Femur (tissue), 1 donor: Measurements from ENCODE around the gene CYTH1.
A peak's percentile ranks its signal among the peaks of the same experiment; 100 is the strongest.
"Not testable (repeated sequence)": the region's sequence is repeated elsewhere in the genome, so short reads cannot be mapped to it uniquely, and the experiment has no call there.

Experiments
- DNase-seq: peaks from one replicate; pipeline ENCODE4 v3.0.0-alpha.2; 2017

The CYTH1 gene

DNA sequence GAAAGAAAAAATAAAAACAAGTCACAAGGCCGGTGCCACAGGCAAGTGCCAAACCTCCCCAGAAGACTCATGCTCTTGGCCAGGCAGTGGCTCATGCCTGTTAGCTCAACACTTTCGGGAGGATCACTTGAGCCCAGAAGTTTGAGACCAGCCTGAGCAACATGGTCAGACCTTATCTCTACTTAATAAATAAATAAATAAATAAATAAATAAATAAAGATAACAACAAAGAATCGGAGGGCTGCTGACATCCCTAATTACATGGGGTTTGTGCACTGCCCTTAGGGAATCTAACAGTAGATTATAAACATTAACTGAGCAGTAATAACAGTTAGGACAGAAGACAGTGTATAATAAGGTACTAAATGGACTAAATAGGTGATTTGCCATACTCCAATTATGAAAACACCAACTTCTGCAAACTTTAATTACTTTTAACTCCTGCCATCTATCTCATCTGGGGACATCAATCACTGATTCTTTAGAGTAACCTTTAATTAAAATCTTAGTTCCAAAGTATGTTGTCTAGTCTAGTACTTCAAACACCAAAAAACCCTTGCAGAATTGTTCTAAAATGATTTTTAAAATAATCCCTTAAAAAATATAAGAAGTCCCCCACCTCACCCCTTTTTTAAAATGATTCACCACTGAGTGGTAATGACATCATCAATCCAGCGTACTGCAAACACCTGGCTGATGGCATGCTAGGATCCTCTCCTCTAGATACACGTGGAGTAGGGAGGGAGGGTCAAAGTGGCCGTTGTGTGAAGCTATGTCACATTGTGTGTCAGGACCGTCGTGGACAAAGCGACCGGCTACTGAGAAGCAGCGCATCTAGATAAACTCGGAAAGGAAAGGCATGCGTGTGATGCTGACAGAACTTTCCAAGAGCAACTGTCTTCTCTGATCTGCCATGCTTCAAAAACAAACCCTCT, 28.5 kb downstream of the CYTH1 start:
- no peak for DNase-seq

DNA sequence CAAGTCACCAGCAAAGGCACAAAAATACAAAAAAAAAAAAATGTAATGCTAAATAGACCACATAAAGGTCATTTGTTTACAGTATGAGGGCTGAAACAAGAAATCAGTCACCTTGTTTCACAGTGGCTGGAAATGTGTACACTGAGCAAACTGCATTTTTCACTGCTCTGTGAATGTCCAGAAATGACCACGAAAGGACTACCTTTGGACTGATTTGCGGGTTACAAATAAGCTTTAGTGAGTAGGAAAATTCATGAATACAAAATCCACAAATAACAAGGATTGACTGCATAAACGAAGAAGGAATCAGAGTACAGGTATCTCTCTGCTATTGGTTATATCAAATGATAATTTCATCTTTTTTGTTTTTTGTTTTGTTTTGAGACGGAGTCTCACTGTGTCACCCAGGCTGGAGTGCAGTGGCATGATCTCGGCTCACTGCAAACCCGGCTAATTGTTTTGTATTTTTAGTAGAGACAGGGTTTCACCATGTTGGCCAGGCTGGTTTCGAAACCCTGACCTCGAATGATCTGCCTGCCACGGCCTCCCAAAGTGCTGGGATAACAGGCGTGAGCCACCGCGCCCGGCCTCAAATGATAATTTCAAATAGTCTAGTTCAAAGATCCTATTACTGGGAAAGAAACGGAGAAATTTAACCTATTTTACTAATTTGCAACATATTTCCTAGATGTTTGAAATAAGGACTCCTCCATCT, 30.5 kb downstream of the CYTH1 start:
- no peak for DNase-seq

DNA sequence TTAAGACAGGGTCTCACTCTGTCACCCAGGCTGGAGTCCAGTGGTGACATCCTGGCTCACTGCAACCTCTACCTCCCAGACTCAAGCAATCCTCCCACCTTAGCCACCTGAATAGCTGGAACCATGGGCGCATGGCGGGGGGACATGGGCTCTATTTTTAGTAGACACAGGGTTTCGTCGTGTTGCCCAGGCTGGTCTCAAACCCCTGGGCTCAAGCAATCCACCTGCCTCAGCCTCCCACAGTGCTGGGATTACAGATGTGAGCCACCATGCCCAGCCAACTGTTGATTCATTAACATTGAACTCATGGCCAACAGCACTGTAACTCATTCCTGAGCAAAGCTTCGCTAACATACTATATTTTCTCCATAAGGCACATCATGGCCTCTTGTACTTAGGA, 31.1 kb downstream of the CYTH1 start:
- DNase-seq = not testable (repeated sequence)

DNA sequence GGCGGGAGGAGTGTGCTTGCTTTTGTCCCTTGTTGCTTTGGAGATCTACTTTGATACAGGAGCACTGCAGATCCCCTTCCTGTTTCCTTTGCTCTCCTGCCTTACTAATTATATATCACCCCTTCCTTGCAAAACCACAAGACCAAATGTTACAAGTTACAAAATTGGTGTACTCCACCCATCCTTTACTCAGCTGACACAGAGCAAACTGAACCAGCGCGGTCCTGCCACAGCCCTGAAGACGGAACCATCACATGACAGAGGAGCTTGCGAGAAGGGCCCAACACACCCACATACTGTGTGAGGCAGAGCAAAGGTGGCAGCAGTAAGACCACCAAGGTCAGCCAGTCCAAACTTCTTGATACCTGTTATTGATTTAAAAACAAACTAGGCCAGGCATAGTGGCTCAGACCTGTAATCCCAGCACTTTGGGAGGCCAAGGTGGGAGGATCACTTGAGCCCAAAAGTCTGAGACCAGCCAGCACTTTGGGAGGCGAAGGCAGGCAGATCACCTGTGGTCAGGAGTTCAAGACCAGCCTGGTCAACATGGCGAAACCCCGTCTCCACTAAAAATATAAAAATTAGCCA, 33.2 kb downstream of the CYTH1 start:
- peak; percentile 67 for DNase-seq

DNA sequence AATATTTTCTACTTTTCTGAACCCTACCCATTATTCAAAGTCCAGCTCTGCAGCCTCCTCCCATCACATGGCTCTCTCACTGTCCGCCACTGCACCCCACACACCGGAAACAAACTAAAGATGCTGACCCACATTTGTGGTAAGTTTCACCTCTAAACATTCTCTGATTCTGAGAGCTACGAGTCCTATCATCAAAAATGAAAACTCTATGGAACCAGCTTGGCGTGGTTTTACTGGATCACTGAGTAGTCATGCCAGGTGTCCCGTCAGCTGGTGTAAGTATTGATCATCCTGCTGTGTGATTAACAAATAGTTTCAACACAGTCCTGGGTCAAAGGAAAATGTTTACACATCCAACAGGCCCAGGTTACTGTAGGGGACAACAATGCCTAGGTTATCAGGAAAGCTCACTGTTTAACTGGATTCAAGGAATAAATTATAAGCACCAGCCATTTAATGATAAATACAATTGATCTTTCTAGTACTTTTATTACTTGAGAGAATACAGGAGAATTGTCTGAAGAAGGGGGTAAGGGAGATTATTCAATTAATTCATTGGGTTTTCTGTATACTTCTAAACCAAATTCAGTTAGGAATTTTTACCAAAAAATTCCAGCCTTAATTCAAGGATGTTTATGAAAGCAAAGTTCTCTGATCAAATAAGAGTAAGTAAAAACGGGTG, 33.9 kb downstream of the CYTH1 start:
- DNase-seq = no peak

DNA sequence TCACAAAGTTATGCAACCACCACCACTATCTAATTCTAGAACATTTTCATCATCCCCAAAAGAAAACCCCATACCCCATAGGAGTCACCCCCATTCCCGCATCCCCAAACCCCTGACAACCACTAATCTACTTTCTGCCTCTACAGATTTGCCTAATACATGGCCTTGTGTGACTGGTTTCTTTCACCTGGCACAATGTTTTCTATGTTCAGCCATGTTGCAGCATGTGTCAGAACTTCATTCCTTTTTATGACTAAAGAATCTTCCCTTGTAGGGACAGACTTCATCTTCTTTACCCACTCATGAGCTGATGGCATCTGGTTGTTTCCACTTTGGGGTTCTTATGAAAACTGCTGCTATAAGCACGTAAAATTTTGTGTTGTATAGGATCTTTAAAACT, 34.6 kb downstream of the CYTH1 start:
- no peak for DNase-seq

DNA sequence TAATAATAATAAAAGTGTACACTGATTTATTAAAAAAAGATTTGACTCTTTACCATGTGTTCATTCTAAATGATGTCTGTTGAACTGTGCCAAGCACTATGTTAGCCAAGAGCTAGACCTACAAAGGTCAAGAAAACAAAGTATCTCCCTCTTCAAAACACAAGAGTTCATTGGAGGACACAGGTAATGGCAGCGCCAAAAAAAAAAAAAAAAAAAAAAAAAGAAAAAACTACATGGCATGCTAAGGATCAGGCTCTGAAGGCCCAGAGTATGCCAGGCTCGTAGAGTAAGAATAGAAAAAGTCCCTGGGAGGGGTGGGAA, 35.2 kb downstream of the CYTH1 start:
- DNase-seq = no peak

DNA sequence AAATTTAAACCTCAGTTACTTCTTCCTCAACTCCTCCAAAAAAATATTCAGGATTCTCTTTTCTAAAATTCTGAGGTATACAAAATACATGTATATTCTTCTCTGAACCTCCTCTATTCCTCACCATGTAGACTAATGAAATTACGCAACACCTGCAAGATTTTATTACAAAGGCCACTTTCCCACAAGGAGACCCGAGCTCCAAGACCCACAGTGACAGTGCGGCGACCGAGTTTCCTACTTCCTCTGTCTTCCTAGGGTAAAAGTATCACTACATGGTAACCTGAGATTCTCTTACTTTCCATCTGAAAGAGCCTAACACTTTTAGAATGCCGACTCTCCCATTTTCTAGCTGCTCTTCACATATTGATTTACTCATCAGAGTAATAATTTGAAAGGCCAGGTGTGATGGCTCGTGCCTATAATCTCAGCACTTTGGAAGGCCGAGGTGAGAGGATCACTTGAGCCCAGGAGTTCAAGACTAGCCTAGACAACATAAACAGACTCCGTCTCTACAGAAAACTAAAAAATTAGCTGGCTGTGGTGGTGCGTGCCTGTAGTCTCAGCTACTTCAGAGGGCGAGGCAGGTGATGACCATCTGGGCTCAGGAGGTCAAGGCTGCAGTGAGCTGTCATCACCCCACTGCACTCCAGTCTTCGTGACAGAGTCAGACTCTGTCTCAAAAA, 35.7 kb downstream of the CYTH1 start:
- DNase-seq = no peak

DNA sequence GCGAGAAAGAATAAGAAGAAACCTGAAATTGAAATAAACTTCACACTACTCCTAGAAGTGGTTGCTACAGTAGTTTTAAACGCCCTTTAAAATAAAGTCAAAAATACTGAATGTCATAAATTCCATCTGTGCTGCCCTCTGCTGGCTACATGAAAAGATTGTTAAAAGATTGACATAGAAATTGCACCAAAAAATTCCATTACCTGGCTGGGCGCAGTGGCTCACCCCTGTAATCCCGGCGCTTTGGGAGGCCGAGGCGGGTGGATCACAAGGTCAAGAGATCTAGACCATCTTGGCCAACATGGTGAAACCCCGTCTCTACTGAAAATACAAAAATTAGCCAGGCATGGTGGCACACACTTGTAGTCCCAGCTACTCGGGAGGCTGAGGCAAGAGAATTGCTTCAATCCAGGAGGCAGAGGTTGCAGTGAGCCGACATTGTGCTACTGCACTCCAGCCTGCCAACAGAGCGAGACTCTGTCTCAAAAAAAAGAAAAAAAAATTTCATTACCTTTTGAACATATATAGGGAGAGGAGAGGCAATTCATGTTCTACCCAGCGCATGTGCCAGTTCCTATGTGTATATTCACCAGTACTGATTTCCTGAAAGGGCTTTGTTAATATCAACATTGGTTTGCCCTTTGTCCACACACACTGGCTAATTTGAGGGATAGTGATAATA, 36.5 kb downstream of the CYTH1 start:
- DNase-seq = no peak

DNA sequence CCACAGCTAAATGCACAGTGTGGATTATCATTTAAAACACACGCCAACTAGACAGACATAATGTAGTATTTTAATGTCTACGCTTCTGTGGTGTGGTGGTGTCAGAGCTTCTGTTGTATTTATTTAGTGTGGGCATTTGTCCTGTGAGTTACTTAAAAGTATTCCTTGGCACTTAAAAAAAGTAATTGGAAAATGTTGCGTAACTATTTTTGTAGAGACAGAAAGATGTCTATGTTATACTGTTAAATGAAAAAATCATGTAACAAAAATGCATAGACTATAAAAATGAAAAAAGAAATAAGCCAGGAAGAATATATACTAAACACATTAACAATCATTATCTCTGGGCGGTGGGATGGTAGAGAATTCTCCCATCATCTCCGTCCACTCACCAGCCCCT, 39.2 kb downstream of the CYTH1 start:
- DNase-seq = no peak

DNA sequence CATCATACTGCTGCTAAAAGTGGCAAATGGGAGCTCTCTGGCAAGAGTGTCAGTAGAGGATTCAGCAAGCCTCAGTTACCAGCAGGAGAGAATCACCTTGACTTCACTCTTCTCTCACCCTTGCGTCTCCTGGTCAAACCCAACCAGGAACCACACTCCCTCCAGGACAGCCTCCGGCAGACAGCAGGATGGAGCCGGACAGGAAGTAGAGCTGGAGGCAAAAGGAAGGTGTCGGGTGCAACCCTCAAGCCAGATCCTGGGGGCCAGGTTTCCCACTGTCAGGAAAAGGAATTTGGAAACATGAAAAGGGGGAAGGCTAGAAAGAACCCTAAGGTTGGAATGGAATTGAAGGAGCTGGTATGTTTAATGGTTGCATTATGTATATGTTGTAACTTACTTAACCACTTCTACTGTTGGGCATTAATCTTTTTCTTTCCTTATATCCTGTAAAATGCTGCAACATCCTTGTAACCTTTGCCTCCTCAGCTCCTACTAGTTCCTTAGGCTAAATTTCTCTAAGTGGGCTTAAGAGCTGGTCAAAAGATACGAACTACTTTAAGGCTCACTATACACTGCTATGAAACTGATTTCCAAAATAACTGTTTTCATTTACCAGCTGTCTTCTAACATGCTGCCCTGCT, 40.3 kb downstream of the CYTH1 start:
- DNase-seq = no peak

DNA sequence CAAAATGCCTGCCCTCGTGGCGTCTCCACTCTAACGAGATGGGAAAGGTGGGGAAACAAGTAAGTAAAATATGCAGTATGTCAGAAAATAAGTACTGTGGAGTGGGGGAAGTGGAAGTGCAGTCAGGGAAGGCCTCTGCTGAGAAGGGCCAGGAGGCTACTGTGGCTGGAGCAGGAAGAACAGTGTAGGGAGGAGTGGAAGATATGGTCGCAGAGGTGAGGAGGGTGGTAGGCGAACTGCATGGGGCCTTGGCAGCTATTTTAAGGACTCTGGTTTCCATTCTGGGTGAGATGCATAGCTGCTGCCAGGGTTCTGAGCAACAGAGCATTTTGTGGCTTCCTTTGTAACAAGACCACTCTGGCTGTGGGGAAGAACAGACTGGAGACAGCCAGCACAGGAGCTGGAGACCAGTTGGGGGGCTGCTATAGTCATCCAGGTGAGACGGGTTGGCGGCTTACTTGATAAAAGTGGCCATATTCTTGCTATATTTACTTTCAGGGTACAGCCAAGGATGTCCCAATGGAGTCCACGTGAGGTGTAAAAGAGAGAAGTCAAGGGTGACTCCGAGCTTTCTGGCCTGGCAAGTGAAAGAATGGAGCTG, 42.6 kb downstream of the CYTH1 start:
- DNase-seq = no peak

DNA sequence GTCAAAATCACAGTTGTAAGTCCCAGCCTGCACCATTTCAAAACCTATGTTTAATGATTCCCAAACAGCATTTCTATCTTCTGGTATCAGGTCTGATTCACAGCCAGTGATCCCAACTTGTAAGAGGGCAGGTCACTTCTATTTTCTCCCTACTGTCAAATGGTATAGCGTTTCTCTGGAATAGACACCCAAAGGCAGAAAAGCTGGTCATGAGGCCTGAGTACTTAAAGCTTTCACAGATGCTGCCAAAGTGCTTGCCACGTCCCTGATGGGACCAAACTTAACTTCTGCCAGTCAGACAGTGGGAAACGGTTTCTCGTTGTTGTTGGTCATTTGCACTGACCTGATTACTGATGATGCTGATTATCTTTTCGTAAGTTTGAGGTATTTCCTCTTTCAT, 43.4 kb downstream of the CYTH1 start:
- no peak for DNase-seq

DNA sequence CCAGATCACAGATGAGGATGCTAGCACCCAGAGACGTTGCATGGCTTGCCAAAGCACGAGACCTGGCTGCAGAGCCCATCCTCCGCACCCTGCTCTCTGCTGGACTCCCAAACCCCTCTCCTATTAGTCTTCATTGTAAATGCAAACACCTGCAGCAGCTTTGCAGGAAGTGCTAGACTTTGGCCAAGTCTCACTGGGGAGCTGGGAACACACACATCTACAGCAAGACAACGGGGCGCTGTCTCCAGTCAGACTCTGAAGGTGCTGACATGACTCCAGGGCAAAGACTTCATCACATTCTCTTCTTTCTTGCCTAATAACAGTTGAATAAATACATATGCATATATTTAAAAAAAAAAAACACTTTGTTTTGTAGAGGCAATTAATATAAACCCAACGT, 43.8 kb downstream of the CYTH1 start:
- no peak for DNase-seq

DNA sequence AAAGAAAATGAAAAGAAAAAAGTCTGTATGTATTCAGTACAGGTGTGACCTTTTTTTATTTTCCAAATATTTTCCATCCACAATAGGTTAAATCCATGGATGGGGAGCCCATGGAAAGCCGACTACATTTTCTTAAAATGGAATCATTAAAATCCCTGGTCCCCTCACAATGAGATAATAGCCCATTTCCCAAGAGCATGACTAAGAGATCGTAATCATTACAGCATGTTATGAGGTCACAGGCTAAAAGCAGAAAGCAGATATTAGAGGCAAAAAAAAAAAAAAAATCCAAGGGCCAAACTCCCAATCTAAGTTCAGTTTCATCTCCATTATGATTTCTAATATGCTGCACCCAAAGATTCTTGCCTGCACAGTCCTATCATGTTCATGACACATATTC, 44.7 kb downstream of the CYTH1 start:
- no peak for DNase-seq

DNA sequence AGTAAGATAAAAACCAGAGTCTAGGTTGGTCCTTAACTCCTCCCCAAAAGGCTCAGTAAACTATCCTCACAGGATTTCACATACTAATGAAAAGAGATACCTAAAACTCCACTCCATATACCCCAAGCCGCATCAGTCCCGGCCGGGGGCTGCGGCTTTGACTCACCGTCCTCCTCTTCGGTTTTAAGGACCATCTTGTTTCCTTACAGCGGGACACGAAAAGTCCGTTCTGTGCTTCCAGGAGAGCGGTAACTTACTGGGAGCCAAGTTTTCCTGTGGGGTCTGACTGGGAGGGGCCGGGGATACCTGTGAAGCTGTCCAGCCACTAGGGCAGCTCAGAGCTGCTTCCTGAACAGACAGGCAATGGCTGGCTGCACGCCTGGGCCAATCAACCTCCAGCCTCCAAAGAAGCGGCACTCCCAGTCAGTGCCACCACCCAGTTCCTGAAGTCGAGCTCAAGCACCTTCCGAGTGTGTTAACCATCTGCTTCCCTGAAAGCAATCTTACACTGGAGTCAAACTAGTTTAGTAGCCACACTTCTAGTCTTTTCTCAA, 45.5 kb downstream of the CYTH1 start:
- DNase-seq = peak; percentile 81

DNA sequence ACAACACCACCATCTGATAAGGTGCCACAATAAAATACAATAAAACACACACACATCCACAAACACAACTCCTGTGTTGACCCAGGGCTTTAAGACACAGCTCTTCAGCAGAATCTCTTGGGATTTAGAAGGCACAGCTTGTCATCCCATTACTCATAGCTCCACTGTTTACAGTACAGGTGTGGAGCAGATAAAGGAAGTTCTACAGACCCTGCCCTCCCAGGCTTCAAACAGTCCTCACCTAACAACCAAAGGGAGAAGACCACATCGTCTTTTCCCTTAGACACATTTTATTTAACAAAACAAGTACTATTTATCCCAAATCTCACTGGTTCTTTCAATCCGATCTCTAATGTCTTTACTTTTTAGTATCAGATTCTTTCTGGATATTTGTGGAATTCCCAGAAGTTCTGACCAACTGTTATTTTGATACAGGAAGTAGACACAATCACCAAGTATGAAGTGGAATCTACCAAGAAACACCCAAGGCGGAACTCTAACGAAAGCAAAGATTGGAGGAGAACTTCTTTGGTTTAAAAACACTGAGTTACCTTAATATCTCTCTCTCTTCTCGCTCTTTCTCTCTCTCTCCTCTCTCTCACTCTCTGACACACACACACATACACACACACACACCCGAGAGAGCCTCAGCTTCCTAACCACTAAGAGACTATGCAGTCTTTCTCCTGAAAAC, 46.1 kb downstream of the CYTH1 start:
- DNase-seq = no peak

DNA sequence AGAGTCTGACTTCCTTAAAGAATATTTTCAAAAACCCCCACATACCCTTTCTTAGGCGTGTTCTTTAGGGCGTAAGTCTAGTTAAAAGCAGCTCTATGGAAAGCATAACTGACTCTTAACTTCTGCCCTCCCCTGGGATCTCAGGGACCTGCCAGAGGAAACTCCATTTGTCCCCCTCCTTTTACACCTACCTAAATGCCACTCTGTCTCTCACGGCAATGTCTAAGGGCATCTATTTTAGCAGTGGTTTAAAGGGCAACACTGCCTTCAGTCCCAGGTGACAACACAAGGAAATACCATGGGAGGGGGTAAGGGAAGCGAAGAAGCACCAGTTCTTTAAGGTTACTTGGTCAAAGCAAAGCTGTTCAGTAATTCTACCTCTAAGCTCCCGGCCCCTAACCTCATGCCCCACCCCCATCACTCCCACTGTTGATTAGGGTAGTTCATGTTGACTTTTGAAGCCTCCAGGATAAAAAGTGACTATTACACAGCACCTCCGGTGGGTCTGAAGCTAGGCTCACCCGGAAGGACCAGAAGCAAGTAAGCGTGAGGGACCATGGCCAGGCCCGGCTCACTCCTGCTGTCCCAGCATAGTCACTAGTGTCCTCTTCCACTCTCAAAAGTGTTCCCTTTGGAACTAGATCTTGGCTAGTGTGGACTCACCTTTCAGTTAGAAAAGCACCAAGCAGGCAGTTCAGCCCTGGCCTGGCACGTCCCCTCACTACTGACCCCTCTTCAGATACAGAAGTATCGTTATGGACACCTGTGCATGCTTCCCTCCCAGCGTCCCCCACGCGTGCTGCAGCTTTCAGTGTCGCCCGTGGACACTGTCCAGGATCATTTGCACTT, 47.1 kb downstream of the CYTH1 start:
- DNase-seq = no peak

DNA sequence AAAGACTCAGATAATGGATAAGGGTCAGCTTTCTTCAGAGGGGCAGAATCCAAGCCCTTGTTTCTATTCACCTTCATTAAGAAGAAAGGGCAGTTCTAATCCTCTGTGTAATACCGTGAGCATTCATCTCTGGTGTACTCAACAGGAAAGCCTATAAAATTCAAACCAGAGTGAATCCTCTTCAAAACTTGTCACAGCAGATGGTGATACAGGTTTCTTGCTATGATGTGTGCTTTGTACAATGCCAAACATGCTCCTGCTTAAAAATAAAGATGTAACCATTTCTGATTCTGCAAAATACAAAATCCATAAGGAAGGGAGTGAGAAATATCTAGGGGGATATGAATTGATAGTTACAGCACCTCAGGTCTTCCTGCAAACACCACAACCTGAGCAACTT, 49.7 kb downstream of the CYTH1 start:
- DNase-seq = no peak
